Urothelium cell line (cell line): ENCODE data around the gene GPR33.
"Not testable (repeated sequence)": the region's sequence is repeated elsewhere in the genome, so short reads cannot be mapped to it uniquely, and the experiment has no call there.

Experiments used
- DNase-seq: peaks from one replicate; pipeline ENCODE4 v3.0.0; 2011; ENCODE audit warnings: low spot score, mixed read lengths
- FAIRE-seq: peaks from 2 replicates; lab custom pipeline; 2011; peaks lifted over from hg19 to GRCh38; lab: Jason Lieb, UNC

Gene GPR33

GRCh38 chr14:31462450-31462849 is 25.4 kb downstream of the GPR33 start:
- FAIRE-seq, result not testable (repeated sequence)

DNA sequence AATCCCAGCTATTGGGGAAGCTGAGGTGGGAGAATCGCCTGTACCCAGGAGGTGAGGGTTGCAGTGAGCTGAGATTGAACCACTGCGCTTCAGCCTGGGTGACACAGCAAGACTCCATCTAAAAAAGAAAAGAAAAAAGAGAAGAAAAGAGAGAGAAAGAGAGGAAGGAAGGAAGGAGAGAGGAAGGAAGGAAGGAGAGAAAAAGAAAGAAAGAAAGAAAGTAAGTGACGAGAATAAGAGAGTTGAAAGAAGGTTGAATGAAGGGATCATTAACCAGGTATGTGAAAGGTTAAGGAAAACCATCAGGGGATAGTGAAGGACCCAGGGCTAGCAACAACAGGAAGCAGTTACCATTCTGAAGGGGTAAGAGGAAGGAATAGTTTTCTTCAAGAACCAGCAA is 26.3 kb downstream of the GPR33 start:
- no peak for DNase-seq
- FAIRE-seq, result no peak

More at GRCh38 chr14:31462450-31462849, 25.4 kb downstream of the GPR33 start:
- DNase-seq, result not testable (repeated sequence)

DNA sequence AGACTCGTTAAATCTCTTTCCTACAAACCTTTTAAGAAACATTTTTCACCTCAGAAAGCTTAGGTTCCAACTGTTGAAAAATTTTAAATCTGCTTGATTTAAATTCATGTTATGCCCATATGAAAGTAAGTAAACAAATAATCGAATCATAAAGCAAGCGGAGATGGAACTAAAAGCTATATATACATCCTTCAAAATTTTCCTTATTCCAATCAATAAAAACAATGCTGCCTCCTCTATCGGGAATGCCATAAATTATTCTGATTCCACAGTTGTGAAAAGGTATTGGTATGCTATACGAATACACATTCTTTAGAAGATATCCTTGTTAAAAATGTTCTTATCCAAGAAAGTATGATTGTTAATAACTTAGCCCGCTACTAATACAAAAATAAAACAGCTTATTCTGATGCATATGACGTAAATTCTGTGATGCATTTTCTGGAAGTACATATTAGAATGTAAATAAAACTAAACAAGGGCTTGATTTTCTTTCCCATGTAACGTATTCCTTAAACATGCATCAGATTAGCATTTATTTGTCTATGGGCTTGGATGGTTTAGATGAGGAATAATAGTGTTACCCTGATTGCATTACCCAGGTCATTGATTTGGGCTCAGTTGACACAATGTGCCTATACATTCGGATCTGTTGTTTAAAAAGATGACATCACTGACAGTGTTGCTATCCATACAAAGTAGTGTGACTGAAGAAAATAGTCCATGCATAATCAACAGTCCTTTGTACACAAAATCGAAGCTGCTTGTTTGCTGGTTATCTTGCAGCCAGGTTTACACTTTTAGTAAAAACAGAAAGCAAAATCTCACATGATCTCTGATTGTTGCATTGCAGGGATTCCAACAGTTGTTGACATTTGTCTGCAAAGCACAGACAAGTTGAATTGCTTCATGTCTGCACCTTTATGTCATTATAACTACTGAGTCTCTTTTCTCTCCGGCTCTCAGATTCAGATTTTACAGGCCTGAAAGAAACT is 29.9 kb downstream of the GPR33 start:
- DNase-seq, result no peak
- no peak for FAIRE-seq

DNA sequence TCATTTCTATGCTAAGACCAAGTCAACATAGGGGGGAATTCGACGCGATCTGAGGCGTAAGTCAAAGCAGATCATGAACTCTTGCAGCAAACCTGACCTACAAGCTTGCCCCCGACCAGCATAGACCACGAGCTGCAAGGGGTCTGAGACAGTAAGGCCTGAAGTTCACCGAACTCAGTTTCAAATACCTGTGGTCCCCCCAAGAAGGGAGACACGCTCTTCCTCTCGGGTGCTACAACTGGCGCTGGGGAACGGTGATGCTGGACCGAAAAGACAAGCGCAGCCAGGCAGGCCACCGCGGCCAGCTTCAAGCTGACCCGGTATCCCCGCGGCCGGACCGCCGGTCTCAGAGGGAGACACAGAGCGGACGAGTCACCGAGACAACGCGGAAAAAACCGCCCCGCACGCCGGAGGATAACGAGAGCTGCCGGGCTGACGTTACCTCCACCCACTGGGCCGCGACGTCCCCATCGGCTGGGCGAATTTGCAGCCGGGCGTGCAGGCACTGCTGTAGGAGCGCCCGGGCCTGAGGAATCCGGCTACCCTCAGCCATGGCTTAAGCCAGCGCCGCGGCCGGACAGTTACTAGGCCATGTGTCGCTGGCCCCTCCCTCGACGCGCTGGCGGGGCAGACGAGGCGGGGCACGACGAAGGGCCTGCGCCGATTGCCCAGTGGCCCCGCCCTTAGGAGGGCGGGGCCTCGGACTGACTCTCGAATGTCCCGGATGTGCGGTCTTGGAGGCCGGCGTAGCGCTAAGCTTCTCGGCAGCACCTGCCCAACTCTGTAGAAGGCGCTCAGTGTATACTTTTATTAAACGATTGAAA is 30.8 kb downstream of the GPR33 start, which contains the start of gene DTD2:
TSS of gene DTD2 (minus strand) at position 666 of the 824 bp plus-strand sequence. CDS start at position 553, 113 bp downstream.
- peak; percentile 97 for DNase-seq
- peak; percentile 87 for FAIRE-seq

DNA sequence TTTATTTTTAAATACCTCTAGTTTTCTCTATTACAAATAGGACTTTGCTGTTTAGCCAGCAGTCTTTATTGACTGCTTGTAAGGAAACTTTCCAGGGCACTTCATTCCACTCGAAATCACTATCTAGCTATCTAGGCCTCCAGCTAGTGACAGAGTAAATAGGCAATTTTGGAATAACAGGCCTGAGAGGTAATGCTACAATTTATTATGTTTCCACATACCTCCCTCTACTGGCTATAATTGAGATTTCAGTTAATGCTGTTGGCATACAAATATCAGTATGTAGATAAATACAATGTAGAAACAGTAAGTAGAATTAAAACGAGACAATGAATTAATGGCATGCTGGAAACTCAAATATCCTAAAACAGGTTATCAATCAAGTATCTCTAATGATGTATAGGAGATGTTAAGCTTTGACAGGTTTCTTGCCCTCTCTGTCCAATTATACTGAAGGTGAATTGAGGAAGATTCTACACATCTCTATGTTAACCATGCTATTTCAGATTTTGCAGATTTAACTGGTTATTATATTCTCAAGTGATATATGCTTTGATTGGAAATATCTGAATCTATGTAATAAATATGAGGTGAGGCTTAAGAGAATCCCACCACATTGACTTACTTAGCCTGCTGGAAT is 37.7 kb downstream of the GPR33 start:
- DNase-seq (peak; percentile 12), FAIRE-seq (no peak)

GRCh38 chr14:31449136-31449535 is 38.7 kb downstream of the GPR33 start:
- FAIRE-seq (no peak), DNase-seq (no peak)

GRCh38 chr14:31445703-31446102 is 42.1 kb downstream of the GPR33 start:
- FAIRE-seq (no peak), DNase-seq (no peak)

DNA sequence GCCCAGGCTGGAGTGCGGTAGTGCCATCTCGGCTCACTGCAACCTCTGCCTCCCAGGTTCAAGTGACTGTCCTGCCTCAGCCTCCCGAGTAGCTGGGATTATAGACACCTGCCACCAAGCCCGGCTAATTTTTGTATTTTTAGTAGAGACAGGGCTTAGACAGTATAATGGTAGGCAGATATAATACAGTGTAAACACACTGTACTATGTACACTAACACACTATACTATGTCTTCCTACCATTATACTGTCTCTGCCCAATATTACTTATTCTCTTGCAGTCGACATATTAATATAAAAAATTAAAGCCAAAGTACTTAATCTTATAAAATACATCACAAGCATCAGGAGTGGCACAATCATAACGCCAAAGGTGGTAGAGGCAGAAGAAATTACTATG is 45.6 kb downstream of the GPR33 start:
- no peak for DNase-seq
- no peak for FAIRE-seq

GRCh38 chr14:31441273-31442111 is 46.3 kb downstream of the GPR33 start:
- DNase-seq (peak; percentile 18), FAIRE-seq (no peak)

DNA sequence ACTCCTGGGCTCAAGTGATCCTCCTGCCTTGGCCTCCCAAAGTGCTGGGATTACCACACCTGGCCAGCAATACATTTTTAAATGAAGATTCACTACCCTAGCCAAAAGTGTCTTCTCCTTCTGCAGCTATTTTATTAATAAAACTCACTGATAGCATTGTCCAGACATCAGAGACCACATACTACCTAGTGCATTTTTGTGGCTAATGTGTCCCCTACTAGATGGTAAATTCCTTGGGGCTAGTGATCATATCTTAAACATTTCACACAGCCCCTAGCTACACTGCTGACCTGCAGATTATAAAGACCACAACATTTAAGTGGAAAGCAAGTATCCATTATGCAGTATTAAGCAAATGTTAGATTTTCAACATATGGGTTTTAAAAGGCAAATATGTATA is 47.6 kb downstream of the GPR33 start:
- FAIRE-seq (no peak), DNase-seq (no peak)

GRCh38 chr14:31439561-31439960 is 48.3 kb downstream of the GPR33 start:
- FAIRE-seq (no peak), DNase-seq (no peak)

DNA sequence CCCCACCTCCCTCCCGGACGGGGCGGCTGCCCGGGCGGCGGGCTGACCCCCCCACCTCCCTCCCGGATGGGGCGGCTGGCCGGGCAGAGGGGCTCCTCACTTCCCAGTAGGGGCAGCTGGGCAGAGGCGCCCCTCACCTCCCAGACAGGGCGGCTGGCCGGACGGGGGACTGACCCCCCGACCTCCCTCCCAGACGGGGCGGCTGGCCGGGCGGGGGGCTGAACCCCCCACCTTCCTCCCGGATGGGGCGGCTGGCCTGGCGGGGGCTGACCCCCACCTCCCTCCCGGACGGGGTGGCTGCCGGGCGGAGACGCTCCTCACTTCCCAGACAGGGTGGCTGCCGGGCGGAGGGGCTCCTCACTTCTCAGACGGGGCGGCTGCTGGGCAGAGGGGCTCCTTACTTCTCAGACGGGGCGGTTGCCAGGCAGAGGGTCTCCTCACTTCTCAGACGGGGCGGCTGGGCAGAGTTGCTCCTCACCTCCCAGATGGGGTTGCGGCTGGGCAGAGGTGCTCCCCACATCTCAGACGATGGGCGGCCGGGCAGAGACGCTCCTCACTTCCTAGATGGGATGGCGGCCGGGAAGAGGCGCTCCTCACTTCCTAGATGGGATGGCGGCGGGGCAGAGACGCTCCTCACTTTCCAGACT is 50.7 kb downstream of the GPR33 start:
- FAIRE-seq, DNase-seq: not testable (repeated sequence)

DNA sequence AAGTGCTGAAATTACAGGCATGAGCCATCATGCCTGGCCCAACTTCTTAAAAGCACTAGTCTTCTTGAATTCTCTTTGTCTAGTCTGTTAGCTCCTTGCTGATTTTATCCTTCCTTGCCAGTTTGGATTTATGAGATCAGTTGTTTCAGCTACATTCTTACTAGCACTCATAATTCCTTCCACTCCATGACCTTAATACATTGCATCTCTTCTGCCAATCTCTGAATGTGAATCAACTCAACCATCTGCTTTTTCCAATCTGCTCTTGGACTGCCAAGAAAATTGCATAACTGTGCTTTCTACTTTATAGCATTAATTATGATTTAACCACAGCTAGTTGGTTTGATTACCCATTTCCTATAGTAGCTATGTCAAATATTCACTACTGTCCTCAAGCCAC is 52.6 kb downstream of the GPR33 start:
- no peak for DNase-seq
- no peak for FAIRE-seq
